K562 (cell line): ENCODE data around the gene PAF1. TPM values are rescaled to one million over a fixed set of nuclear protein-coding genes. Genes with fewer than 3 reads are reported as not detected.

Experiments used
- ARID2 ChIP-seq: fragments of 450-650 bp; IDR thresholded peaks from 2 replicates; pipeline ENCODE4 v1.6.1; 2017; ENCODE audit warnings: antibody characterized with exemption, mild to moderate bottlenecking
- BACH1 ChIP-seq: fragments of 200-800 bp; sonication (Bioruptor generic); IDR thresholded peaks from 2 replicates; pipeline ENCODE4 v1.6.1; 2016; ENCODE audit warnings: missing genetic modification characterization, missing compliant biosample characterization
- CBFB ChIP-seq: sonication (generic); formaldehyde crosslinking; IDR thresholded peaks from 2 replicates; pipeline ENCODE4 v1.4.0; 2020; ENCODE audit warnings: mild to moderate bottlenecking, missing genetic modification reagents
- CBX5 ChIP-seq: IDR thresholded peaks from 2 replicates; pipeline ENCODE4 v1.6.1; 2014; ENCODE audit warnings: low read depth, borderline replicate concordance
- CC2D1A ChIP-seq: fragments of 450-650 bp; IDR thresholded peaks from 2 replicates; pipeline ENCODE4 v1.6.1; 2017; ENCODE audit warnings: mild to moderate bottlenecking
- E2F3 ChIP-seq: fragments of 250-450 bp; sonication (Bioruptor Pico); IDR thresholded peaks from 2 replicates; pipeline ENCODE4 v1.4.0; 2020; ENCODE audit warnings: mild to moderate bottlenecking
- HMGN3 ChIP-seq: IDR thresholded peaks from 2 replicates; pipeline ENCODE4 v1.6.1; 2011; ENCODE audit warnings: borderline replicate concordance, low read depth, mild to moderate bottlenecking, mixed read lengths, low read length; ENCODE audit not compliant: insufficient read length; ENCODE audit errors: extremely low read depth
- KDM4B ChIP-seq, 2 experiments: fragments of 450-650 bp in 1 of 2; sonication (generic) in 1 of 2; IDR thresholded peaks; 2 replicates each; pipeline ENCODE4 v1.6.1; 2016 to 2017; ENCODE audit warnings: borderline replicate concordance in 2 of 2, antibody characterized with exemption in 1 of 2, low read depth in 1 of 2, mild to moderate bottlenecking in 1 of 2
- KLF10 ChIP-seq: fragments of 250-450 bp; sonication (Bioruptor Pico); IDR thresholded peaks from 2 replicates; pipeline ENCODE4 v1.6.1; 2021; ENCODE audit warnings: matching md5 sums
- MTA2 ChIP-seq: fragments of 450-650 bp; IDR thresholded peaks from 2 replicates; pipeline ENCODE4 v1.6.1; 2016; ENCODE audit warnings: low read depth
- POU5F1 ChIP-seq: fragments of 150-350 bp; IDR thresholded peaks from 2 replicates; pipeline ENCODE4 v1.6.1; 2014; ENCODE audit warnings: borderline replicate concordance, low read length, low read depth, mild to moderate bottlenecking; ENCODE audit not compliant: partially characterized antibody
- SRF ChIP-seq, 2 experiments: fragments of 250-450, 450-650 bp in 1 of 2; sonication (Bioruptor Pico) in 1 of 2; sonication (generic) in 1 of 2; formaldehyde crosslinking; IDR thresholded peaks; 2 replicates each; pipeline versions ENCODE4 v1.5.0 to v1.5.1; 2020 to 2022; ENCODE audit warnings: mild to moderate bottlenecking in 1 of 2, missing genetic modification reagents in 1 of 2
- ZNF165 ChIP-seq: fragments of 250-450 bp; sonication (Bioruptor Pico); IDR thresholded peaks from 2 replicates; pipeline ENCODE4 v1.4.0; 2020; ENCODE audit warnings: borderline replicate concordance
- ZNF57 ChIP-seq: fragments of 450-650 bp; formaldehyde crosslinking; IDR thresholded peaks from 2 replicates; pipeline ENCODE4 v1.4.0; 2020; ENCODE audit warnings: mild to moderate bottlenecking, moderate library complexity
- ZNF644 ChIP-seq: fragments of 200-800 bp; sonication (Bioruptor generic); IDR thresholded peaks from 2 replicates; pipeline ENCODE4 v1.6.1; 2016; ENCODE audit warnings: low read depth, missing genetic modification characterization, missing compliant biosample characterization
- polyA plus RNA-seq, 8 experiments: library from polyadenylated mRNA; depleted of rRNA in 4 of 8; stranded (reverse) in 5 of 8; unstranded in 3 of 8; fragments of >200 nt; fragmentation: Nextera tagmentation in 2 of 8; fragmentation: Illumina TruSeq in 1 of 8; extraction: Ambion mirVana in 2 of 8; extraction: Trizol in 1 of 8; gene quantifications; 2 replicates each; pipeline versions ENCODE4 v1.2.1 to v1.2.3, GENCODE V29; 2011 to 2014; ENCODE audit warnings: inconsistent platforms in 1 of 8, missing spikeins in 1 of 8
- total RNA-seq, 7 experiments: library from RNA; depleted of rRNA in 6 of 7; stranded (reverse); fragments of >200 nt in 6 of 7; fragmentation: Illumina TruSeq in 2 of 7; extraction: Trizol in 2 of 7; gene quantifications; 2 replicates each; pipeline versions ENCODE4 v1.2.1 to v1.2.3, GENCODE V29; 2011 to 2021; ENCODE audit warnings: low replicate concordance in 1 of 7
- TF ChIP-seq, protein P1 (sequence below), 2 experiments: fragments of 450-650 bp in 1 of 2; sonication (generic) in 1 of 2; formaldehyde crosslinking in 1 of 2; IDR thresholded peaks in 1 of 2; conservative IDR thresholded peaks in 1 of 2; 2 replicates each; pipeline versions ENCODE4 v1.6.1 to v1.8.1; 2016 to 2023; ENCODE audit warnings: mild to moderate bottlenecking in 2 of 2, moderate library complexity in 2 of 2, inconsistent platforms in 1 of 2, missing genetic modification reagents in 1 of 2
- TF ChIP-seq, protein P2 (sequence below), 2 experiments: fragments of 450-650 bp; conservative IDR thresholded peaks; 2 replicates each; pipeline ENCODE4 v1.6.1; 2017; ENCODE audit warnings: mild to moderate bottlenecking in 2 of 2, moderate library complexity in 2 of 2
- TF ChIP-seq, protein P3 (sequence below): fragments of 450-650 bp; IDR thresholded peaks from 2 replicates; pipeline ENCODE4 v1.6.1; 2016; ENCODE audit warnings: low read depth

Gene PAF1
- total and polyA plus RNA-seq, 9 of the 15 experiments (the other 6 are each of a cell fraction or from before 2014, with no cell fraction given) = 1.5 to 45.0 (median 33.8) TPM

DNA sequence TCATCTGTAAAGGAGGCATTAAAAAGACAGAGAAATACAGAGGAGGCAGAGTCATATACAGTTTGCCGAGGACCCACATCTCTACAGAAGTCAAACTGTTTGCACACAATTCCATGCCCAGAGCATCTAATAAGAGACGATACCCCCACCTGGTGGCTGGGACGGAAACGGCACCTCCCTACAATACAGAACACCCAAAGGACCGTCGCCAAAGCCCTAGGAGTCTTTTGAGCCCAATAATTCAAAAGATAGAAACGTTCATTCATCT, 20.9 kb upstream of the PAF1 start (continued):
- TF ChIP-seq, protein P1, sequence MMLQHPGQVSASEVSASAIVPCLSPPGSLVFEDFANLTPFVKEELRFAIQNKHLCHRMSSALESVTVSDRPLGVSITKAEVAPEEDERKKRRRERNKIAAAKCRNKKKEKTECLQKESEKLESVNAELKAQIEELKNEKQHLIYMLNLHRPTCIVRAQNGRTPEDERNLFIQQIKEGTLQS (IDR thresholded peaks at IDR 0.05) = no peak
- TF ChIP-seq, protein P1 (CRISPR knock-in tag; conservative IDR thresholded peaks at IDR 0.05) = no peak
- TF ChIP-seq ARID2 (peak; percentile 91), BACH1 (tag) (peak; percentile 74; the same call in 1 of the 2 replicates), CBX5 (no peak), ZNF165 (CRISPR knock-in tag) (no peak), ZNF57 (CRISPR knock-in tag) (no peak), KLF10 (no peak), POU5F1 (no peak), KDM4B (IDR thresholded peaks at IDR 0.05; ENCODE audit: borderline replicate concordance in 2 of 2, low read depth in 1 of 2) (no peak), ZNF644 (tag) (no peak), MTA2 (no peak), CBFB (CRISPR knock-in tag) (no peak), HMGN3 (no peak), CC2D1A (peak; percentile 89), E2F3 (CRISPR knock-in tag) (no peak), SRF (CRISPR knock-in tag; IDR thresholded peaks at IDR 0.05) (no peak)
- TF ChIP-seq, protein P2, sequence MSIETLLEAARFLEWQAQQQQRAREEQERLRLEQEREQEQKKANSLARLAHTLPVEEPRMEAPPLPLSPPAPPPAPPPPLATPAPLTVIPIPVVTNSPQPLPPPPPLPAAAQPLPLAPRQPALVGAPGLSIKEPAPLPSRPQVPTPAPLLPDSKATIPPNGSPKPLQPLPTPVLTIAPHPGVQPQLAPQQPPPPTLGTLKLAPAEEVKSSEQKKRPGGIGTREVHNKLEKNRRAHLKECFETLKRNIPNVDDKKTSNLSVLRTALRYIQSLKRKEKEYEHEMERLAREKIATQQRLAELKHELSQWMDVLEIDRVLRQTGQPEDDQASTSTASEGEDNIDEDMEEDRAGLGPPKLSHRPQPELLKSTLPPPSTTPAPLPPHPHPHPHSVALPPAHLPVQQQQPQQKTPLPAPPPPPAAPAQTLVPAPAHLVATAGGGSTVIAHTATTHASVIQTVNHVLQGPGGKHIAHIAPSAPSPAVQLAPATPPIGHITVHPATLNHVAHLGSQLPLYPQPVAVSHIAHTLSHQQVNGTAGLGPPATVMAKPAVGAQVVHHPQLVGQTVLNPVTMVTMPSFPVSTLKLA (conservative IDR thresholded peaks at IDR 0.05) = no peak
- TF ChIP-seq, protein P3, sequence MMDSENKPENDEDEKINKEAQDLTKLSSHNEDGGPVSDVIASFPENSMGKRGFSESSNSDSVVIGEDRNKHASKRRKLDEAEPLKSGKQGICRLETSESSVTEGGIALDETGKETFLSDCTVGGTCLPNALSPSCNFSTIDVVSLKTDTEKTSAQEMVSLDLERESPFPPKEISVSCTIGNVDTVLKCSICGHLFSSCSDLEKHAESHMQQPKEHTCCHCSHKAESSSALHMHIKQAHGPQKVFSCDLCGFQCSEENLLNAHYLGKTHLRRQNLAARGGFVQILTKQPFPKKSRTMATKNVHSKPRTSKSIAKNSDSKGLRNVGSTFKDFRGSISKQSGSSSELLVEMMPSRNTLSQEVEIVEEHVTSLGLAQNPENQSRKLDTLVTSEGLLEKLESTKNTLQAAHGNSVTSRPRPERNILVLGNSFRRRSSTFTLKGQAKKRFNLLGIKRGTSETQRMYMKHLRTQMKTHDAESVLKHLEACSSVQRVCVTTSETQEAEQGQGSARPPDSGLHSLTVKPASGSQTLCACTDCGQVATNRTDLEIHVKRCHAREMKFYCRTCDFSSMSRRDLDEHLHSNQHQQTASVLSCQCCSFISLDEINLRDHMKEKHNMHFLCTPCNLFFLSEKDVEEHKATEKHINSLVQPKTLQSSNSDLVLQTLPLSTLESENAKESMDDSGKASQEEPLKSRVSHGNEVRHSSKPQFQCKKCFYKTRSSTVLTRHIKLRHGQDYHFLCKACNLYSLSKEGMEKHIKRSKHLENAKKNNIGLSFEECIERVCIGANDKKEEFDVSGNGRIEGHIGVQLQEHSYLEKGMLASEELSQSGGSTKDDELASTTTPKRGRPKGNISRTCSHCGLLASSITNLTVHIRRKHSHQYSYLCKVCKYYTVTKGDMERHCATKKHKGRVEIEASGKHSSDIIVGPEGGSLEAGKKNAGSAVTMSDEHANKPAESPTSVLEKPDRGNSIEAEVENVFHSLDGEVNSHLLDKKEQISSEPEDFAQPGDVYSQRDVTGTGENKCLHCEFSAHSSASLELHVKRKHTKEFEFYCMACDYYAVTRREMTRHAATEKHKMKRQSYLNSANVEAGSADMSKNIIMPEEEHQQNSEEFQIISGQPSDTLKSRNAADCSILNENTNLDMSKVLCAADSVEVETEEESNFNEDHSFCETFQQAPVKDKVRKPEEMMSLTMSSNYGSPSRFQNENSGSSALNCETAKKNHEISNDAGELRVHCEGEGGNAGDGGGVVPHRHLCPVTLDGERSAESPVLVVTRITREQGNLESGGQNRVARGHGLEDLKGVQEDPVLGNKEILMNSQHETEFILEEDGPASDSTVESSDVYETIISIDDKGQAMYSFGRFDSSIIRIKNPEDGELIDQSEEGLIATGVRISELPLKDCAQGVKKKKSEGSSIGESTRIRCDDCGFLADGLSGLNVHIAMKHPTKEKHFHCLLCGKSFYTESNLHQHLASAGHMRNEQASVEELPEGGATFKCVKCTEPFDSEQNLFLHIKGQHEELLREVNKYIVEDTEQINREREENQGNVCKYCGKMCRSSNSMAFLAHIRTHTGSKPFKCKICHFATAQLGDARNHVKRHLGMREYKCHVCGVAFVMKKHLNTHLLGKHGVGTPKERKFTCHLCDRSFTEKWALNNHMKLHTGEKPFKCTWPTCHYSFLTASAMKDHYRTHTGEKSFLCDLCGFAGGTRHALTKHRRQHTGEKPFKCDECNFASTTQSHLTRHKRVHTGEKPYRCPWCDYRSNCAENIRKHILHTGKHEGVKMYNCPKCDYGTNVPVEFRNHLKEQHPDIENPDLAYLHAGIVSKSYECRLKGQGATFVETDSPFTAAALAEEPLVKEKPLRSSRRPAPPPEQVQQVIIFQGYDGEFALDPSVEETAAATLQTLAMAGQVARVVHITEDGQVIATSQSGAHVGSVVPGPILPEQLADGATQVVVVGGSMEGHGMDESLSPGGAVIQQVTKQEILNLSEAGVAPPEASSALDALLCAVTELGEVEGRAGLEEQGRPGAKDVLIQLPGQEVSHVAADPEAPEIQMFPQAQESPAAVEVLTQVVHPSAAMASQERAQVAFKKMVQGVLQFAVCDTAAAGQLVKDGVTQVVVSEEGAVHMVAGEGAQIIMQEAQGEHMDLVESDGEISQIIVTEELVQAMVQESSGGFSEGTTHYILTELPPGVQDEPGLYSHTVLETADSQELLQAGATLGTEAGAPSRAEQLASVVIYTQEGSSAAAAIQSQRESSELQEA = no peak
